ENCODE results near the gene KIAA1549. TPM values are rescaled to one million over a fixed set of nuclear protein-coding genes. Genes with fewer than 3 reads are reported as not detected.
"Not testable (repeated sequence)": the region's sequence is repeated elsewhere in the genome, so short reads cannot be mapped to it uniquely, and the experiment has no call there.

Gene KIAA1549
- 1.9 and 3.3 TPM in 2 replicates for total RNA-seq

- peak; percentile 31 to 82 for DNase-seq (ENCODE audit: low read depth in 2 of 2)
Measured at GRCh38 chr7:138981332-138982203, at the start of gene KIAA1549. Gene KIAA1549 (minus strand): TSS chr7:138981389. CDS start chr7:138981269, 120 bp downstream.

GRCh38 chr7:139029353-139029752 is 48.2 kb upstream of the KIAA1549 start:
- no peak for DNase-seq (ENCODE audit: low read depth in 2 of 2)

- DNase-seq (ENCODE audit: low read depth in 2 of 2), result no peak
Measured at GRCh38 chr7:139026551-139026950, 45.4 kb upstream of the KIAA1549 start.

GRCh38 chr7:139025861-139026260 is 44.7 kb upstream of the KIAA1549 start:
- DNase-seq (ENCODE audit: low read depth in 2 of 2), result not testable (repeated sequence)

GRCh38 chr7:139023076-139023475 is 41.9 kb upstream of the KIAA1549 start:
- DNase-seq (ENCODE audit: low read depth in 2 of 2), result no peak

GRCh38 chr7:139022286-139022685 is 41.1 kb upstream of the KIAA1549 start:
- DNase-seq (ENCODE audit: low read depth in 2 of 2), result no peak

- no peak for DNase-seq (ENCODE audit: low read depth in 2 of 2)
Measured at GRCh38 chr7:139018910-139019309, 37.7 kb upstream of the KIAA1549 start.

GRCh38 chr7:139016931-139017511 is 35.8 kb upstream of the KIAA1549 start:
- DNase-seq (ENCODE audit: low read depth in 2 of 2), result peak; percentile 45 to 76

GRCh38 chr7:139011373-139011772 is 30.2 kb upstream of the KIAA1549 start:
- DNase-seq (ENCODE audit: low read depth in 2 of 2), result no peak

GRCh38 chr7:139004321-139005090 is 23.3 kb upstream of the KIAA1549 start:
- no peak for DNase-seq (ENCODE audit: low read depth in 2 of 2)

GRCh38 chr7:138999414-138999813 is 18.2 kb upstream of the KIAA1549 start:
- no peak for DNase-seq (ENCODE audit: low read depth in 2 of 2)

GRCh38 chr7:138992052-138992531 is 10.9 kb upstream of the KIAA1549 start:
- DNase-seq (ENCODE audit: low read depth in 2 of 2), result no peak

GRCh38 chr7:138987686-138988085 is 6.5 kb upstream of the KIAA1549 start:
- no peak for DNase-seq (ENCODE audit: low read depth in 2 of 2)

GRCh38 chr7:138982204-138982623 is 1.0 kb upstream of the KIAA1549 start:
- DNase-seq (ENCODE audit: low read depth in 2 of 2), result peak; percentile 38 to 45

- DNase-seq (ENCODE audit: low read depth in 2 of 2), result peak in 1 of 2 donors; percentile 12
Measured at GRCh38 chr7:138980563-138981291, 462 bp downstream of the KIAA1549 start.

- no peak for DNase-seq (ENCODE audit: low read depth in 2 of 2)
Measured at GRCh38 chr7:138979988-138980562, 1.1 kb downstream of the KIAA1549 start.

GRCh38 chr7:138979226-138979979 is 1.8 kb downstream of the KIAA1549 start:
- no peak for DNase-seq (ENCODE audit: low read depth in 2 of 2)

- no peak for DNase-seq (ENCODE audit: low read depth in 2 of 2)
Measured at GRCh38 chr7:138978541-138979184, 2.5 kb downstream of the KIAA1549 start.

- DNase-seq (ENCODE audit: low read depth in 2 of 2), result not testable (repeated sequence)
Measured at GRCh38 chr7:138976161-138976560, 5.0 kb downstream of the KIAA1549 start.
